Mesendoderm (in vitro differentiated cells): ENCODE data around the gene KRTAP10-11. TPM values are rescaled to one million over a fixed set of nuclear protein-coding genes. Genes with fewer than 3 reads are reported as not detected.
"Not testable (repeated sequence)": the region's sequence is repeated elsewhere in the genome, so short reads cannot be mapped to it uniquely, and the experiment has no call there.

Experiments used
- DNase-seq: peaks from one replicate; pipeline ENCODE4 v3.0.0; 2013
- H2AK5ac ChIP-seq: 2 replicates; pipeline ENCODE4 v1.6.1; 2013; ENCODE audit warnings: low read length, inconsistent platforms
- H2BK120ac ChIP-seq: 2 replicates; pipeline ENCODE4 v1.6.1; 2013; ENCODE audit warnings: low read depth, mild to moderate bottlenecking, low read length, moderate library complexity, mixed read lengths
- H2BK15ac ChIP-seq: replicated peaks from 2 replicates; pipeline ENCODE4 v1.6.1; 2013; ENCODE audit warnings: low read depth, mild to moderate bottlenecking, moderate library complexity
- H2BK5ac ChIP-seq: 2 replicates; pipeline ENCODE4 v1.6.1; 2013; ENCODE audit warnings: low read length, inconsistent platforms
- H3K18ac ChIP-seq: 2 replicates; pipeline ENCODE4 v1.6.1; 2013; ENCODE audit warnings: mild to moderate bottlenecking, low read length, mixed read lengths
- H3K23ac ChIP-seq: one replicate; pipeline ENCODE4 v1.6.1; 2013; ENCODE audit warnings: low read length
- H3K27ac ChIP-seq: 2 replicates; pipeline ENCODE4 v1.5.1; 2013; ENCODE audit warnings: low read depth, mild to moderate bottlenecking, inconsistent platforms, low read length, moderate library complexity
- H3K27me3 ChIP-seq: 2 replicates; pipeline ENCODE4 v1.6.1; 2013; ENCODE audit warnings: low read length, control low read depth, mild to moderate bottlenecking, inconsistent platforms; ENCODE audit not compliant: insufficient read depth, poor library complexity
- H3K36me3 ChIP-seq: 2 replicates; pipeline ENCODE4 v1.6.1; 2013; ENCODE audit warnings: low read length, inconsistent platforms; ENCODE audit not compliant: control insufficient read depth, insufficient read depth
- H3K4ac ChIP-seq: one replicate; pipeline ENCODE4 v1.6.1; 2013; ENCODE audit warnings: low read depth, mild to moderate bottlenecking, low read length, moderate library complexity
- H3K4me1 ChIP-seq: 2 replicates; pipeline ENCODE4 v1.6.1; 2013; ENCODE audit warnings: low read depth, low read length, inconsistent platforms; ENCODE audit not compliant: control insufficient read depth
- H3K4me2 ChIP-seq: 2 replicates; pipeline ENCODE4 v1.6.1; 2013; ENCODE audit warnings: low read length
- H3K4me3 ChIP-seq: 2 replicates; pipeline ENCODE4 v1.5.1; 2013; ENCODE audit warnings: mild to moderate bottlenecking, low read length
- H3K56ac ChIP-seq: one replicate; pipeline ENCODE4 v1.6.1; 2013; ENCODE audit warnings: low read length
- H3K79me1 ChIP-seq: 2 replicates; pipeline ENCODE4 v1.6.1; 2013; ENCODE audit warnings: low read length, inconsistent platforms
- H3K79me2 ChIP-seq: 2 replicates; pipeline ENCODE4 v1.6.1; 2013; ENCODE audit warnings: mild to moderate bottlenecking, low read length; ENCODE audit not compliant: control insufficient read depth, insufficient read depth
- H3K9ac ChIP-seq: 2 replicates; pipeline ENCODE4 v1.6.1; 2013; ENCODE audit warnings: low read length, inconsistent platforms
- H4K5ac ChIP-seq: one replicate; pipeline ENCODE4 v1.6.1; 2013; ENCODE audit warnings: low read length
- H4K8ac ChIP-seq: one replicate; pipeline ENCODE4 v1.6.1; 2013; ENCODE audit warnings: low read depth, mild to moderate bottlenecking, control low read depth, low read length, moderate library complexity
- WGBS: extraction: QIAGEN DNeasy Blood & Tissue Kit; methylation state at CpG from one replicate; pipeline ENCODE4 v1.1.7; 2013; ENCODE audit warnings: low lambda C conversion rate, missing lambda C conversion rate; ENCODE audit not compliant: insufficient coverage; ENCODE audit errors: extremely low coverage; 5-methylcytosine and 5-hydroxymethylcytosine counted together
- polyA plus RNA-seq, 2 experiments: library from polyadenylated mRNA; stranded (reverse); fragments of 200-250 nt; gene quantifications; one replicate each; pipeline ENCODE4 v1.2.3, GENCODE V29; 2013

KRTAP10-11 gene
- polyA plus RNA-seq (2013, experiment 1 of 2): not detected
- polyA plus RNA-seq (2013, experiment 2 of 2): not detected

GRCh38 chr21:44646366-44647221 is at the start of gene KRTAP10-11:
TSS of gene KRTAP10-11 (plus strand) at chr21:44646414. CDS start at chr21:44646459, 45 bp downstream.
- not testable (repeated sequence) for H3K18ac ChIP-seq, H3K4me2 ChIP-seq, H2BK5ac ChIP-seq, H3K36me3 ChIP-seq, H3K27ac ChIP-seq, DNase-seq, H4K5ac ChIP-seq, H3K79me1 ChIP-seq, H3K9ac ChIP-seq, H3K23ac ChIP-seq, H3K79me2 ChIP-seq, H3K4me1 ChIP-seq, H3K27me3 ChIP-seq, H3K4me3 ChIP-seq, H2AK5ac ChIP-seq, H2BK15ac ChIP-seq, H3K4ac ChIP-seq, H2BK120ac ChIP-seq, H4K8ac ChIP-seq
- WGBS: no CpG with 5 or more reads among the region's 21 CpGs
- peak within 1 kb of the TSS; percentile 19 for H3K56ac ChIP-seq

- no peaks in the 10 kb centered on the region for H3K36me3 ChIP-seq
- peak; percentile 30 for DNase-seq
- no peak overlapping the region for H3K4me2 ChIP-seq
- H4K8ac ChIP-seq: no peak overlapping the region
- WGBS: no CpG with 5 or more reads among the region's 11 CpGs
- H4K5ac ChIP-seq: no peak overlapping the region
- H3K79me2 ChIP-seq: no peaks in the 10 kb centered on the region
- H2BK15ac ChIP-seq: no peak overlapping the region
- no peak overlapping the region for H2BK5ac ChIP-seq
- no peak overlapping the region for H3K56ac ChIP-seq
- no peaks in the 10 kb centered on the region for H3K27me3 ChIP-seq
- H3K27ac ChIP-seq: no peak overlapping the region
- H3K18ac ChIP-seq: peak overlapping the region; percentile 29
- no peak overlapping the region for H3K4ac ChIP-seq
- H3K4me3 ChIP-seq: no peak overlapping the region
- no peaks in the 10 kb centered on the region for H3K79me1 ChIP-seq
- no peak overlapping the region for H2AK5ac ChIP-seq
- no peak overlapping the region for H3K23ac ChIP-seq
- no peak overlapping the region for H2BK120ac ChIP-seq
- peaks cover 4% of the 10 kb centered on the region for H3K4me1 ChIP-seq
- H3K9ac ChIP-seq: no peak overlapping the region
Observed at GRCh38 chr21:44598061-44598460, 48.2 kb upstream of the KRTAP10-11 start.

GRCh38 chr21:44599264-44600029 is 46.8 kb upstream of the KRTAP10-11 start:
- peak overlapping the region; percentile 31 for H3K18ac ChIP-seq
- no peak overlapping the region for H3K27ac ChIP-seq
- no peaks in the 10 kb centered on the region for H3K79me2 ChIP-seq
- H3K4me3 ChIP-seq: no peak overlapping the region
- no peak overlapping the region for H2AK5ac ChIP-seq
- H3K23ac ChIP-seq: no peak overlapping the region
- H3K4me2 ChIP-seq: no peak overlapping the region
- DNase-seq: no peak
- no peak overlapping the region for H4K5ac ChIP-seq
- WGBS: no CpG with 5 or more reads among the region's 8 CpGs
- H2BK15ac ChIP-seq: no peak overlapping the region
- H3K4me1 ChIP-seq: no peaks in the 10 kb centered on the region
- H3K9ac ChIP-seq: no peak overlapping the region
- H2BK120ac ChIP-seq: no peak overlapping the region
- H3K4ac ChIP-seq: no peak overlapping the region
- H2BK5ac ChIP-seq: no peak overlapping the region
- H3K27me3 ChIP-seq: no peaks in the 10 kb centered on the region
- H3K36me3 ChIP-seq: no peaks in the 10 kb centered on the region
- no peak overlapping the region for H3K56ac ChIP-seq
- no peak overlapping the region for H4K8ac ChIP-seq
- H3K79me1 ChIP-seq: no peaks in the 10 kb centered on the region

DNA sequence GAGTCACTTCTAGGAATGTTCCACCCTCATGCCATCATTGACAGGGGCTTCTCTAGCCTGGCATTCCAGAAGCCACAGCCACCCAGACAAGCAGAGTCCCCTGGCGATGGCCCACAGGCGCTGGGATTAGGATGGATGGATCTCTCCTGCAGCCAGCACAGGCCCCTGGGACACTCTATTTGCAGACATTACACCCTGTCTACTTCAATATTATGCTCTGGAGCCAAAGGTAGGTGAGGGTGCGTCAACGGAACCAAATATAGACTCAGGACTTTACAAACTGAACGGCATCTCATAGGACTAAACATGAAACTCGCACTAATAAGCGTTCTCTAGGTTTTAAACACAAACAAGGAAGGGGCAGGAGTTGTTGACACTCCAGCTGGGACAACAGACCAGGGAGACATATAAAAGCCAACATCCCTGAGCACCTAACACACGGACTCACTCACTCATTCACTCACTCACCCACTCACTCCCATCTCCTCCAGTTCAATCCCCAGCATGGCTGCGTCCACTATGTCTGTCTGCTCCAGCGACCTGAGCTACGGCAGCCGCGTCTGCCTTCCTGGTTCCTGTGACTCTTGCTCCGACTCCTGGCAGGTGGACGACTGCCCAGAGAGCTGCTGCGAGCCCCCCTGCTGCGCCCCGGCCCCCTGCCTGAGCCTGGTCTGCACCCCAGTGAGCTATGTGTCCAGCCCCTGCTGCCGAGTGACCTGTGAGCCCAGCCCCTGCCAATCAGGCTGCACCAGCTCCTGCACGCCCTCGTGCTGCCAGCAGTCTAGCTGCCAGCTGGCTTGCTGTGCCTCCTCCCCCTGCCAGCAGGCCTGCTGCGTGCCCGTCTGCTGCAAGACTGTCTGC is 45.9 kb upstream of the KRTAP10-11 start, which contains the start of gene KRTAP10-7:
Gene KRTAP10-7 (plus strand): TSS at position 480 of the 861 bp plus-strand sequence. CDS start 25 bp downstream, at position 505.
- H3K23ac ChIP-seq, H3K4ac ChIP-seq, H3K27me3 ChIP-seq, H4K5ac ChIP-seq, H2BK15ac ChIP-seq, H2AK5ac ChIP-seq, H3K27ac ChIP-seq, H4K8ac ChIP-seq, H3K4me3 ChIP-seq, H3K4me1 ChIP-seq, H2BK5ac ChIP-seq, H3K4me2 ChIP-seq, H3K56ac ChIP-seq, H2BK120ac ChIP-seq, H3K79me1 ChIP-seq, DNase-seq, H3K79me2 ChIP-seq, H3K36me3 ChIP-seq, H3K9ac ChIP-seq: not testable (repeated sequence)
- WGBS: no CpG with 5 or more reads among the region's 23 CpGs
- H3K18ac ChIP-seq: peak within 1 kb of the TSS; percentile 31

DNA sequence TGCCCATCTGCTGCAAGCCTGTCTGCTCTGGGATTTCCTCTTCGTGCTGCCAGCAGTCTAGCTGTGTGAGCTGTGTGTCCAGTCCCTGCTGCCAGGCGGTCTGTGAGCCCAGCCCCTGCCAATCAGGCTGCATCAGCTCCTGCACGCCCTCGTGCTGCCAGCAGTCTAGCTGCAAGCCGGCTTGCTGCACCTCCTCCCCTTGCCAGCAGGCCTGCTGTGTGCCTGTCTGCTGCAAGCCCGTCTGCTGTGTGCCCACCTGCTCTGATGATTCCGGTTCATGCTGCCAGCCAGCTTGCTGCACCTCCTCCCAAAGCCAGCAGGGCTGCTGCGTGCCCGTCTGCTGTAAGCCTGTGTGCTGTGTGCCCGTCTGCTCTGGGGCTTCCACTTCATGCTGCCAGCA is 45.1 kb upstream of the KRTAP10-11 start:
- H2BK120ac ChIP-seq, H3K9ac ChIP-seq, H4K5ac ChIP-seq, H3K27ac ChIP-seq, H2AK5ac ChIP-seq, H3K18ac ChIP-seq, H3K79me2 ChIP-seq, H2BK15ac ChIP-seq, H3K4ac ChIP-seq, H3K4me1 ChIP-seq, H3K23ac ChIP-seq, H3K4me2 ChIP-seq, H3K36me3 ChIP-seq, H3K27me3 ChIP-seq, H4K8ac ChIP-seq, H3K79me1 ChIP-seq, H2BK5ac ChIP-seq, DNase-seq, H3K4me3 ChIP-seq, H3K56ac ChIP-seq: not testable (repeated sequence)
- no CpG with 5 or more reads among the region's 10 CpGs for WGBS
